ENCODE data around the gene SELL.
"Not testable (repeated sequence)": the region's sequence is repeated elsewhere in the genome, so short reads cannot be mapped to it uniquely, and the experiment has no call there.

Gene SELL

GRCh38 chr1:169696273-169697100 lies 14.9 kb downstream of the SELL start:
- Histone ChIP-seq H3K36me3 (ENCODE audit: insufficient read depth, low read length) (no peaks in the 10 kb centered on the region), H3K9ac (ENCODE audit: insufficient read length) (no peak overlapping the region), H3K27ac (no peak overlapping the region), H3K9me3 (ENCODE audit: low read depth, low read length) (no peaks in the 10 kb centered on the region), H3K4me3 (no peak overlapping the region)
- DNase-seq (ENCODE audit: low read depth, low spot score), result no peak
- no peak for TF ChIP-seq POLR2AphosphoS5 (IDR thresholded peaks at IDR 0.05; ENCODE audit: borderline replicate concordance, low read depth, low read length)
- TF ChIP-seq EZH2 (IDR thresholded peaks at IDR 0.05), result no peak
- no peak for TF ChIP-seq FOXP2 (optimal IDR thresholded peaks at IDR 0.05; ENCODE audit: control extremely low read depth, extremely low read length, insufficient read depth)

GRCh38 chr1:169694304-169695075 lies 16.9 kb downstream of the SELL start:
- Histone ChIP-seq H3K4me3 (no peak overlapping the region), H3K9me3 (ENCODE audit: low read depth, low read length) (no peaks in the 10 kb centered on the region), H3K9ac (ENCODE audit: insufficient read length) (no peak overlapping the region), H3K36me3 (ENCODE audit: insufficient read depth, low read length) (no peaks in the 10 kb centered on the region), H3K27ac (no peak overlapping the region)
- DNase-seq (ENCODE audit: low read depth, low spot score), result no peak
- no peak for TF ChIP-seq POLR2AphosphoS5 (IDR thresholded peaks at IDR 0.05; ENCODE audit: borderline replicate concordance, low read depth, low read length)
- no peak for TF ChIP-seq FOXP2 (optimal IDR thresholded peaks at IDR 0.05; ENCODE audit: control extremely low read depth, extremely low read length, insufficient read depth)
- no peak for TF ChIP-seq EZH2 (IDR thresholded peaks at IDR 0.05)

GRCh38 chr1:169692756-169693460 lies 18.5 kb downstream of the SELL start:
- no peak overlapping the region for H3K4me3 ChIP-seq
- DNase-seq (ENCODE audit: low read depth, low spot score), result no peak
- H3K27ac ChIP-seq, result no peak overlapping the region
- H3K36me3 ChIP-seq (ENCODE audit: insufficient read depth, low read length), result no peaks in the 10 kb centered on the region
- no peaks in the 10 kb centered on the region for H3K9me3 ChIP-seq (ENCODE audit: low read depth, low read length)
- TF ChIP-seq FOXP2 (optimal IDR thresholded peaks at IDR 0.05; ENCODE audit: control extremely low read depth, extremely low read length, insufficient read depth), result no peak
- no peak for TF ChIP-seq POLR2AphosphoS5 (IDR thresholded peaks at IDR 0.05; ENCODE audit: borderline replicate concordance, low read depth, low read length)
- TF ChIP-seq EZH2 (IDR thresholded peaks at IDR 0.05), result no peak
- no peak overlapping the region for H3K9ac ChIP-seq (ENCODE audit: insufficient read length)

DNA sequence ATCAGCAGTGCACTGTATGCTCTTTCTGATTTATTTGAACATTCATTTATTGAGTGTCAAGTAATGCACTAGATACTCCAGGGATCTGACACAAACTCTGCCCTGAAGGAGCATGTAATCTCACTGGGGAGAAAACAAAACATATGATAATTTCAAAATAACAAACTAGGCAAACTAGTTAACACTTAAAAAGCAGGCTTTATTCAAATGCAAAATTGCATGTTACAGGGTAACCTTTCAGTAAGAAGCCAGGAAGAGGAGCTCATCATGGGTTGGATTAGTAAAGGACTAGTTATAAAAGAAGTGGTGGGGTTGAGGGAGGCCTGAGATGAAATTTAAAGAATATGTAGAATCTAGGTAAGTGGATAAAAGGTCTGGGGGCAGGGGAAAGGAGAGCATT lies 20.9 kb downstream of the SELL start:
- no peaks in the 10 kb centered on the region for H3K9me3 ChIP-seq (ENCODE audit: low read depth, low read length)
- no peak for TF ChIP-seq EZH2 (IDR thresholded peaks at IDR 0.05)
- TF ChIP-seq POLR2AphosphoS5 (IDR thresholded peaks at IDR 0.05; ENCODE audit: borderline replicate concordance, low read depth, low read length), result no peak
- no peak for DNase-seq (ENCODE audit: low read depth, low spot score)
- no peak overlapping the region for H3K4me3 ChIP-seq
- no peak overlapping the region for H3K9ac ChIP-seq (ENCODE audit: insufficient read length)
- H3K36me3 ChIP-seq (ENCODE audit: insufficient read depth, low read length), result no peaks in the 10 kb centered on the region
- no peak overlapping the region for H3K27ac ChIP-seq

- H3K9ac ChIP-seq (ENCODE audit: insufficient read length), result no peak overlapping the region
These were observed 22.0 kb downstream of the SELL start for GRCh38 chr1:169689395-169689794.

GRCh38 chr1:169688377-169688776 lies 23.0 kb downstream of the SELL start:
- not testable (repeated sequence) for H3K36me3 ChIP-seq (ENCODE audit: insufficient read depth, low read length); H3K4me3 ChIP-seq; DNase-seq (ENCODE audit: low read depth, low spot score)

More at GRCh38 chr1:169689395-169689794, 22.0 kb downstream of the SELL start:
- Histone ChIP-seq H3K36me3 (ENCODE audit: insufficient read depth, low read length) (no peaks in the 10 kb centered on the region), H3K27ac (no peak overlapping the region), H3K9me3 (ENCODE audit: low read depth, low read length) (no peaks in the 10 kb centered on the region), H3K4me3 (no peak overlapping the region)
- no peak for DNase-seq (ENCODE audit: low read depth, low spot score)
- TF ChIP-seq POLR2AphosphoS5 (IDR thresholded peaks at IDR 0.05; ENCODE audit: borderline replicate concordance, low read depth, low read length), result no peak
- TF ChIP-seq EZH2 (IDR thresholded peaks at IDR 0.05), result no peak
- TF ChIP-seq FOXP2 (optimal IDR thresholded peaks at IDR 0.05; ENCODE audit: control extremely low read depth, extremely low read length, insufficient read depth), result no peak

DNA sequence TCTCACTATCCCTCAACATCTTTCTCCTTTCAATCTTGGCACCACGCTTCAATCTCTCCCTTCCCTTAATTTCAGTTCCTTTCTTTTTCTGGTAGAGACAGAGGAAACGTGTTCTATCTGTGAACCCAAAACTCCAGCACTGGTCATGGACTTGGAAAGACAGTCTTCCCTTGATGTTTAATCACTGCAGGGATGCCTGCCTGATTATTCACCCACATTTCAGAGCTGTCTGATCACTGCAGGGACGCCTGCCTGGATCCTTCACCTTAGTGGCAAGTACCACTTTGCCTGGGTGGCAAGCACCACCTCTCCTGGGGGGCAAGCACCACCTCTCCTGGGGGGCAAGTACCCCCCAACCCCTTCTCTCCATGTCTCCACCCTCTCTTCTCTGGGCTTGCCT lies 27.8 kb downstream of the SELL start:
- H3K4me3 ChIP-seq, result no peak overlapping the region
- no peak for DNase-seq (ENCODE audit: low read depth, low spot score)
- H3K27ac ChIP-seq, result no peak overlapping the region
- no peak for TF ChIP-seq FOXP2 (optimal IDR thresholded peaks at IDR 0.05; ENCODE audit: control extremely low read depth, extremely low read length, insufficient read depth)
- TF ChIP-seq POLR2AphosphoS5 (IDR thresholded peaks at IDR 0.05; ENCODE audit: borderline replicate concordance, low read depth, low read length), result no peak
- no peak for TF ChIP-seq EZH2 (IDR thresholded peaks at IDR 0.05)
- H3K36me3 ChIP-seq (ENCODE audit: insufficient read depth, low read length), result no peaks in the 10 kb centered on the region
- no peaks in the 10 kb centered on the region for H3K9me3 ChIP-seq (ENCODE audit: low read depth, low read length)
- no peak overlapping the region for H3K9ac ChIP-seq (ENCODE audit: insufficient read length)

More at GRCh38 chr1:169688377-169688776, 23.0 kb downstream of the SELL start:
- H3K27ac ChIP-seq; H3K9ac ChIP-seq (ENCODE audit: insufficient read length); H3K9me3 ChIP-seq (ENCODE audit: low read depth, low read length): not testable (repeated sequence)

DNA sequence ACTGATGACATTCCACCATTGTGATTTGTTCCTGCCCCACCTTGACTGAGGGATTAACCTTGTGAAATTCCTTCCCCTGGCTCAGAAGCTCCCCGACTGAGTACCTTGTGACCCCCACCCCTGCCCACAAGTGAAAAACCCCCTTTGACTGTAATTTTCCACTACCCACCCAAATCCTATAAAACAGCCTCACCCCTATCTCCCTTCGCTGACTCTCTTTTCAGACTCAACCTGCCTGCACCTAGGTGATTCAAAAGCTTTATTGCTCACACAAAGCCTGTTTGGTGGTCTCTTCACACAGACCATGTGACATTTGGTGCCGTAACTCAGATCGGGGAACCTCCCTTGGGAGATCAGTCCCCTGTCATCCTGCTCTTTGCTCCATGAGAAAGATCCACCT lies 28.3 kb downstream of the SELL start:
- not testable (repeated sequence) for H3K9me3 ChIP-seq (ENCODE audit: low read depth, low read length); DNase-seq (ENCODE audit: low read depth, low spot score); H3K27ac ChIP-seq; H3K4me3 ChIP-seq; H3K9ac ChIP-seq (ENCODE audit: insufficient read length); H3K36me3 ChIP-seq (ENCODE audit: insufficient read depth, low read length)
